HEK293T (cell line): Measurements from ENCODE around the gene ARHGAP9.

Experiments used
- BHLHE40 ChIP-seq: fragments of 450-650 bp; IDR thresholded peaks from 2 replicates; pipeline ENCODE4 v1.6.1; 2016; ENCODE audit warnings: mild to moderate bottlenecking, moderate library complexity, borderline replicate concordance
- FOXK2 ChIP-seq: fragments of 450-650 bp; IDR thresholded peaks from 2 replicates; pipeline ENCODE4 v1.6.1; 2016; ENCODE audit warnings: mild to moderate bottlenecking
- FOXM1 ChIP-seq: fragments of 450-650 bp; IDR thresholded peaks from 2 replicates; pipeline ENCODE4 v1.6.1; 2017; ENCODE audit warnings: mild to moderate bottlenecking, borderline replicate concordance
- TARDBP ChIP-seq: fragments of 450-650 bp; IDR thresholded peaks from 2 replicates; pipeline ENCODE4 v1.6.1; 2016

DNA sequence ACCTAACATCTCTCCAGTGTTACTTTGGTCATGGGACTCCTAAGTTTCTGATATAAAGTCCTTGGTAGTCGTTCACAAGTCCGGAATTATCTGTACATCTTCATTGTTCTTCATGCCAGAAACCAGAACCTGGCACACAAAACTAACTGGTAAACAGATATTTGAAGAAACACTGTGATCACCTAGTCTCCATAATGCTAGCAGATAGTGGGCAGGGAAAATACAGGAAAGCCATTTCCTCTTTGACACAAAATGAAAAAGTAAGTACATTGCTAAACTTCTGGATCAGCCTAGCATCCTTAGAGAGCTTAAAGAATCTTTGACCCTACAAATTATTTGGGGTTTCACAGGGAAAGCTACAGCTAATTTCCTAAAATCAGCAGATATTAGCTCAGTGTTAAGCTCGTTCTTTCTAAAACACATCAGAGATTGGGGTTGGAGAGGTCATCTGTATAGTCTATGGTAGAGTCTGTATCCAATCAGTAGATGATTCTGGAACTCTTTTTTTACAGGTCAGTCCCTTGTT, 35.8 kb upstream of the ARHGAP9 start:
- TF ChIP-seq BHLHE40: no peak
- TF ChIP-seq TARDBP: no peak
- TF ChIP-seq FOXM1: no peak
- TF ChIP-seq FOXK2: no peak
